ENCODE measurements around the gene CDK5. TPM values are rescaled to one million over a fixed set of nuclear protein-coding genes. Genes with fewer than 3 reads are reported as not detected.

Gene CDK5
- total RNA-seq, 4 donors from 2014 or later = 3.8 to 12.9 (median 8.6) TPM

DNA sequence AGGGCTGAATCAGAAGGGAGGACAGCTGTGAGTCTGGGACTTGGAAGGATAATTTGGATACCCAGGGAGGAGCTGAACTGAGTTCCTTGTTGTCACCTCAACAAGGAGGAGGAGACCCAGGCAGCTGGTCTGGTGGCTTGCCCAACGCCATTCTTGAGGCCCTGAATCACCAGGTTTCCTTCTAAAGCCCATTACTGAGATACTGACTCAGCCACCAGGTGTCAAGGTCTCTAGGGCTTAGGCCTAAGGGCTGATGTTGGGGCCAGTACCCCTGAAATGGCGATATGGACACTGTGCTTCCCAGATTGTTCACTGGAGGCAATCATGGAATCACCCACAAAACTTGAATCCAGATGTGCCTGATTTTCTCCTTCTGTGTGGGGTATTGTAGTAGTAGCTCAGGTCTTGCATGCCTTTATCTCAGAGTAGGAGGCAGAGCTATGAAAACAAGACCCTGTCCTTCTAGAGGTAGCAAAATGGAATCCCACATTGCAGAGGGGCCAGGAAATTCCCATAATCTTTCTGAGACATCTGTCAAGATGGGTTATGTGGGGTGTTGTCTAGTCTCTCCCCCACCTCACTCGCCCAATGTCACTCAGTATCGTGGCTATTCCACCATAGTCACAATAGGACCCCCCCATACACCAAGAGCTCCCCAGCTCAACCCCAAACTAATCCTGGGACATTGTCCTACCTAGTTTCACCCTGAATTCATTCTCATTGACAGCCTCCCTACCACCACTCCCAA is 31.6 kb downstream of the CDK5 start:
- WGBS, 2 donors = 76 to 79% methylated on average over 4 of the region's 4 CpGs
- peaks cover 13 to 46% (median 15%) of the 10 kb centered on the region in 3 donors for H3K4me1 ChIP-seq
- DNase-seq = no peak
- no peak overlapping the region for H3K4me3 ChIP-seq
- H3K9me3 ChIP-seq = no peaks in the 10 kb centered on the region
- intact Hi-C loops (cut with DNase I) = loop anchor here (5.0 kb wide), 1 partner anchor 86 kb away; no protein-coding TSS in a partner anchor
- peak overlapping the region; percentile 6 to 96 (median 80) for H3K27ac ChIP-seq
- no peak for TF ChIP-seq CTCF (IDR thresholded peaks at IDR 0.05)
- TF ChIP-seq POLR2A (IDR thresholded peaks at IDR 0.05) = no peak
- H3K27me3 ChIP-seq = peaks cover 0 to 3% (median 0%) of the 10 kb centered on the region in 4 donors
- peaks cover 0 to 6% (median 0%) of the 10 kb centered on the region in 3 donors for H3K36me3 ChIP-seq

DNA sequence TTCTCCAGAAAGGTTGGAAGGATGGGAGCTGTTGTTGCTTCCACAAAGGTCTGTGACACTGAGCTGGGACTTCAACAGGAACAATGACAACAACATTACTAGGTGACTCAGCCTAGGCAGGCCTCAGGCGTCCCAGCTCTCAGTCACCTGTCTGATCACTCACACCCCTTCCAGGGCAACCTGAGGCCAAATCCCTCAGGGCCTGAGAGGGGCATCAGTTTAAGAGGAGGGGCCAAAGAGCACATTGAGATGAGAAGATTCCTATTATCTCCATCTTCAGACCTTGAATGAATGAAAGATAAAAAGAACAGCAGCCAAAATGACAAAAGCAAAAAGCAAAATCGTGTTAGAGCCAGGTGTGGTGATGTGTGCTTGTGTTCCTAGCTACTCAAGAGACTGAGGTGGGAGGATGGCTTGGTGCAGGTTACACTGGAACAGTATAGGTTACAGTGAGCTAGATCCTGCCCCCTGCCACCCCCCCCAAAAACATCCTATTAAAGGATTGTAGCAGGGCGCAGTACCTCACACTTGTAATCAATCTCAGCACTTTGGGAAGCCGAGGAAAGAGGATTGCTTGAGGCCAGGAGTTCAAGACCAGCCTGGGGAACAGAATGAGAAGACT is 33.2 kb downstream of the CDK5 start, which contains the start of gene ATG9B:
Gene ATG9B, minus strand, starts transcription at position 60 of the 622 bp plus-strand sequence. CDS start 71 bp downstream, outside the sequence.
- WGBS, 2 donors = 64 to 75% methylated on average over 3 to 4 of the region's 4 CpGs
- peaks cover 0 to 18% (median 0%) of the 10 kb centered on the region in 4 donors for H3K27me3 ChIP-seq
- H3K27ac ChIP-seq = peak within 1 kb of the TSS in 3 of 4 donors; percentile 8 to 89 (median 60)
- H3K4me3 ChIP-seq = peak within 1 kb of the TSS in 3 of 4 donors; percentile 11 to 27 (median 12)
- peaks cover 14 to 48% (median 14%) of the 10 kb centered on the region in 3 donors for H3K4me1 ChIP-seq
- intact Hi-C loops (cut with DNase I) = loop anchor here (5.0 kb wide), 1 partner anchor 88 kb away; no protein-coding TSS in a partner anchor
- TF ChIP-seq CTCF (IDR thresholded peaks at IDR 0.05) = no peak
- TF ChIP-seq POLR2A (IDR thresholded peaks at IDR 0.05) = no peak
- DNase-seq = no peak
- no peaks in the 10 kb centered on the region for H3K36me3 ChIP-seq
- H3K9me3 ChIP-seq = no peaks in the 10 kb centered on the region

DNA sequence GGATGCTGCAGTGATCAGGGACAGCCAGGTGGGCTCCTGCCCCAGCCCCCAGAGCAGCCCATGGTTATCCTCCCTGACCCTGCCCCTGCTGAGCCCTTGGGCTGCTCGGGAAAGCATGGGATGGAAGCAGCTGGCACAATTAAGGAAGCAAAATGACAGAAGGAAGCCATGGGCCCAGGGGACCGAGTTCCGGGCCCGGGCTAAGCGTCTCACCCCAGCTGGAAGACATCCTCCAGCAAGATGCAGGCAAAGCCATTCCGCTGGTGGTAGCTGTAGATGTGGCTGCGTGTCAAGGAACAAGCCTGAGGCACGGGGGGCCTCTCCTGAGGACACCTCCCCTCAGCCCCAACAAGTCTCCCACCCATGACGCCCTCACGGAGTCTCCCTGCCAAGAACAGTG is 34.5 kb downstream of the CDK5 start:
- peak overlapping the region in 3 of 4 donors; percentile 11 to 27 (median 12) for H3K4me3 ChIP-seq
- H3K27me3 ChIP-seq = peaks cover 0 to 31% (median 2%) of the 10 kb centered on the region in 4 donors
- WGBS, 2 donors = 38 to 87% methylated on average over 4 to 10 of the region's 10 CpGs
- TF ChIP-seq POLR2A (IDR thresholded peaks at IDR 0.05) (no peak), CTCF (IDR thresholded peaks at IDR 0.05) (no peak)
- H3K9me3 ChIP-seq = no peaks in the 10 kb centered on the region
- no peaks in the 10 kb centered on the region for H3K36me3 ChIP-seq
- H3K27ac ChIP-seq = no peak overlapping the region
- intact Hi-C loops (cut with DNase I) = no loop called here
- peaks cover 15 to 52% (median 22%) of the 10 kb centered on the region in 3 donors for H3K4me1 ChIP-seq
- DNase-seq = no peak

GRCh38 chr7:151020231-151020630 is 37.5 kb downstream of the CDK5 start:
- Histone ChIP-seq H3K9me3 (no peaks in the 10 kb centered on the region), H3K4me1 (peaks cover 14 to 35% (median 20%) of the 10 kb centered on the region in 3 donors), H3K4me3 (no peak overlapping the region), H3K36me3 (no peaks in the 10 kb centered on the region), H3K27ac (no peak overlapping the region), H3K27me3 (peaks cover 0 to 61% (median 2%) of the 10 kb centered on the region in 4 donors)
- intact Hi-C loops (cut with DNase I) = no loop called here
- TF ChIP-seq POLR2A (IDR thresholded peaks at IDR 0.05) = no peak
- TF ChIP-seq CTCF (IDR thresholded peaks at IDR 0.05) = no peak
- 0 to 60% methylated on average over 1 of the region's 7 CpGs for WGBS, 2 donors
- no peak for DNase-seq

GRCh38 chr7:151019130-151019447 is 38.6 kb downstream of the CDK5 start:
- no peak for DNase-seq
- 17 to 100% methylated on average over 1 of the region's 20 CpGs for WGBS, 2 donors
- intact Hi-C loops (cut with DNase I) = no loop called here

More at GRCh38 chr7:151019130-151019447, 38.6 kb downstream of the CDK5 start:
- Histone ChIP-seq H3K9me3 (no peaks in the 10 kb centered on the region), H3K36me3 (no peaks in the 10 kb centered on the region), H3K4me3 (peak overlapping the region in 3 of 4 donors; percentile 16 to 60 (median 38)), H3K4me1 (peaks cover 14 to 45% (median 20%) of the 10 kb centered on the region in 3 donors), H3K27me3 (peaks cover 0 to 73% (median 2%) of the 10 kb centered on the region in 4 donors), H3K27ac (peak overlapping the region in 1 of 4 donors; percentile 6)
- no peak for TF ChIP-seq POLR2A (IDR thresholded peaks at IDR 0.05)
- TF ChIP-seq CTCF (IDR thresholded peaks at IDR 0.05) = no peak

Measured in esophagus squamous epithelium (tissue), 5 donors.